Neural cell (in vitro differentiated cells): ENCODE data around the gene FCHSD2.

Experiments used
- CTCF ChIP-seq: fragments of 450-650 bp; IDR thresholded peaks from 2 replicates; pipeline ENCODE4 v1.5.1; 2014; ENCODE audit warnings: antibody characterized with exemption, mild to moderate bottlenecking, moderate library complexity; ENCODE audit not compliant: poor library complexity, severe bottlenecking
- EZH2 ChIP-seq: fragments of 200-600, 300-800 bp; shearing (Covaris generic), sonication (generic); IDR thresholded peaks from 2 replicates; pipeline ENCODE4 v1.6.1; 2014; ENCODE audit warnings: antibody characterized with exemption, low read length, borderline replicate concordance, mild to moderate bottlenecking; ENCODE audit not compliant: insufficient read depth, poor library complexity, severe bottlenecking

GRCh38 chr11:73189723-73190556 lies 47.8 kb upstream of the FCHSD2 start:
- TF ChIP-seq CTCF = no peak
- no peak for TF ChIP-seq EZH2
